ENCODE data around the gene CHRND.

CHRND gene

GRCh38 chr2:232488721-232489300 lies 37.1 kb upstream of the CHRND start:
- TF ChIP-seq CTCF (IDR thresholded peaks at IDR 0.05; ENCODE audit: low read depth, low read length, missing control alignments) = no peak
- H3K4me3 ChIP-seq (ENCODE audit: low read depth, low read length) = no peak overlapping the region
- no peak for DNase-seq (ENCODE audit: low read depth)

GRCh38 chr2:232489516-232490220 lies 36.3 kb upstream of the CHRND start:
- TF ChIP-seq CTCF (IDR thresholded peaks at IDR 0.05; ENCODE audit: low read depth, low read length, missing control alignments) = no peak
- no peak overlapping the region for H3K4me3 ChIP-seq (ENCODE audit: low read depth, low read length)
- no peak for DNase-seq (ENCODE audit: low read depth)

- no peak for DNase-seq (ENCODE audit: low read depth)
These were observed 35.5 kb upstream of the CHRND start for GRCh38 chr2:232490221-232491138.

GRCh38 chr2:232491139-232491780 lies 34.7 kb upstream of the CHRND start:
- no peak for DNase-seq (ENCODE audit: low read depth)
- H3K4me3 ChIP-seq (ENCODE audit: low read depth, low read length) = no peak overlapping the region
- TF ChIP-seq CTCF (IDR thresholded peaks at IDR 0.05; ENCODE audit: low read depth, low read length, missing control alignments) = no peak

More at GRCh38 chr2:232490221-232491138, 35.5 kb upstream of the CHRND start:
- no peak for TF ChIP-seq CTCF (IDR thresholded peaks at IDR 0.05; ENCODE audit: low read depth, low read length, missing control alignments)
- H3K4me3 ChIP-seq (ENCODE audit: low read depth, low read length) = no peak overlapping the region

GRCh38 chr2:232492236-232492848 lies 33.6 kb upstream of the CHRND start:
- no peak for DNase-seq (ENCODE audit: low read depth)
- H3K4me3 ChIP-seq (ENCODE audit: low read depth, low read length) = no peak overlapping the region
- no peak for TF ChIP-seq CTCF (IDR thresholded peaks at IDR 0.05; ENCODE audit: low read depth, low read length, missing control alignments)

- H3K4me3 ChIP-seq (ENCODE audit: low read depth, low read length) = no peak overlapping the region
- TF ChIP-seq CTCF (IDR thresholded peaks at IDR 0.05; ENCODE audit: low read depth, low read length, missing control alignments) = no peak
- DNase-seq (ENCODE audit: low read depth) = no peak
These were observed 32.8 kb upstream of the CHRND start for GRCh38 chr2:232492963-232493700.

Measured in GM12864 (cell line).